Lower leg skin (tissue), 4 donors: ENCODE data around the gene MACROD1. TPM values are rescaled to one million over a fixed set of nuclear protein-coding genes. Genes with fewer than 3 reads are reported as not detected.

Experiments
- DNase-seq, 2 donors: peaks; one replicate each; pipeline ENCODE4 v3.0.0-alpha.2; 2019; ENCODE audit warnings: low spot score in 2 of 2
- H3K4me3 ChIP-seq: fragments of 200-600 bp; sonication (generic); 2 replicates; pipeline ENCODE4 v1.5.1; 2017; ENCODE audit warnings: mild to moderate bottlenecking, low read depth; ENCODE audit not compliant: poor library complexity, severe bottlenecking
- CTCF ChIP-seq, 3 donors: fragments of 450-650 bp; IDR thresholded peaks; one replicate each; pipeline ENCODE4 v1.5.1; 2016; ENCODE audit warnings: antibody characterized with exemption in 3 of 3, mild to moderate bottlenecking in 3 of 3, moderate library complexity in 2 of 3
- POLR2A ChIP-seq, 2 donors: fragments of 450-650 bp; IDR thresholded peaks; one replicate each; pipeline ENCODE4 v1.6.1; 2016 to 2017; ENCODE audit warnings: antibody characterized with exemption in 2 of 2, mild to moderate bottlenecking in 1 of 2, moderate library complexity in 1 of 2
- WGBS, 2 donors: methylation state at CpG; one replicate each; pipeline ENCODE4 v1.1.5; 2018; 5-methylcytosine and 5-hydroxymethylcytosine counted together
- intact Hi-C: fragments of 100-400 bp; cut with DNase I; formaldehyde crosslinking; loops from one replicate; pipeline ENCODE4 v1.15.0; 2023; ENCODE audit warnings: low total_unique reads
- total RNA-seq, 4 donors: library from RNA; depleted of rRNA; stranded (reverse); fragments of >200 nt; gene quantifications; one replicate each; pipeline ENCODE4 v1.1.0, GENCODE V29; 2016

The MACROD1 gene
- total RNA-seq = 10 to 100 TPM; 44.8 to 74.8 (median 55.6) TPM

- peak; percentile 83 to 97 for DNase-seq
- TF ChIP-seq CTCF (IDR thresholded peaks at IDR 0.05) = no peak
- TF ChIP-seq POLR2A (IDR thresholded peaks at IDR 0.05) = no peak
- WGBS, 2 donors = 1% methylated on average over 31 to 61 of the region's 92 CpGs
- intact Hi-C loops = no loop called here
- H3K4me3 ChIP-seq = peak within 1 kb of the TSS; percentile 61
Observed at GRCh38 chr11:64165842-64166635, at the start of gene MACROD1. TSS of gene MACROD1 (minus strand) at chr11:64166113. CDS start at chr11:64165994, 119 bp downstream.

- TF ChIP-seq POLR2A (IDR thresholded peaks at IDR 0.05) (no peak), CTCF (IDR thresholded peaks at IDR 0.05) (no peak)
- DNase-seq = no peak
- no peak overlapping the region for H3K4me3 ChIP-seq
- WGBS, 2 donors = 79 to 85% methylated on average over 24 to 30 of the region's 30 CpGs
- intact Hi-C loops = no loop called here
Observed at GRCh38 chr11:64211181-64211872, 45.4 kb upstream of the MACROD1 start.

GRCh38 chr11:64210301-64211020, 44.5 kb upstream of the MACROD1 start:
- intact Hi-C loops = no loop called here
- TF ChIP-seq POLR2A (IDR thresholded peaks at IDR 0.05) (no peak), CTCF (IDR thresholded peaks at IDR 0.05) (no peak)
- no peak overlapping the region for H3K4me3 ChIP-seq
- 89 to 92% methylated on average over 21 to 24 of the region's 24 CpGs for WGBS, 2 donors
- no peak for DNase-seq

GRCh38 chr11:64209563-64209843, 43.6 kb upstream of the MACROD1 start:
- no peak for TF ChIP-seq CTCF (IDR thresholded peaks at IDR 0.05)
- TF ChIP-seq POLR2A (IDR thresholded peaks at IDR 0.05) = no peak
- DNase-seq = no peak
- intact Hi-C loops = loop anchor here (5.0 kb wide), 2 partner anchors 93 to 728 kb away; partner anchors contain the start of genes CATSPERZ and GPHA2
- no peak overlapping the region for H3K4me3 ChIP-seq
- WGBS, 2 donors = 85 to 86% methylated on average over 8 of the region's 8 CpGs

GRCh38 chr11:64208796-64209562, 43.1 kb upstream of the MACROD1 start:
- no peak for DNase-seq
- intact Hi-C loops = loop anchor here (5.0 kb wide), 2 partner anchors 93 to 728 kb away; partner anchors contain the start of genes CATSPERZ and GPHA2
- H3K4me3 ChIP-seq = no peak overlapping the region
- no peak for TF ChIP-seq POLR2A (IDR thresholded peaks at IDR 0.05)
- no peak for TF ChIP-seq CTCF (IDR thresholded peaks at IDR 0.05)
- WGBS, 2 donors = 85 to 87% methylated on average over 17 to 18 of the region's 18 CpGs
